Mesenchymal stem cell (in vitro differentiated cells and primary cell): Measurements from ENCODE around the gene ANKRD10. TPM values are rescaled to one million over a fixed set of nuclear protein-coding genes. Genes with fewer than 3 reads are reported as not detected.

ENCODE experiments used
- DNase-seq: peaks from one replicate; pipeline ENCODE4 v3.0.0-alpha.2; 2013
- H2AFZ ChIP-seq: one replicate; pipeline ENCODE4 v1.6.1; 2013; ENCODE audit warnings: low read depth, mild to moderate bottlenecking, control low read depth, inconsistent platforms, low read length, moderate library complexity
- H2AK5ac ChIP-seq: 2 replicates; pipeline ENCODE4 v1.6.1; 2013; ENCODE audit warnings: low read length, moderate library complexity, mild to moderate bottlenecking, inconsistent platforms; ENCODE audit not compliant: severe bottlenecking
- H2BK120ac ChIP-seq: one replicate; pipeline ENCODE4 v1.6.1; 2013; ENCODE audit warnings: low read depth, mild to moderate bottlenecking, inconsistent platforms, low read length, moderate library complexity
- H2BK12ac ChIP-seq, 2 experiments: one replicate each; pipeline ENCODE4 v1.6.1; 2013; ENCODE audit warnings: inconsistent platforms in 2 of 2, low read length in 2 of 2, mild to moderate bottlenecking in 2 of 2, moderate library complexity in 2 of 2, control low read depth in 1 of 2
- H2BK15ac ChIP-seq: one replicate; pipeline ENCODE4 v1.6.1; 2013; ENCODE audit warnings: mild to moderate bottlenecking, low read depth, inconsistent platforms; ENCODE audit not compliant: poor library complexity, severe bottlenecking
- H2BK5ac ChIP-seq: 2 replicates; pipeline ENCODE4 v1.6.1; 2013; ENCODE audit warnings: low read depth, mild to moderate bottlenecking, low read length, control low read depth, inconsistent platforms; ENCODE audit not compliant: poor library complexity, severe bottlenecking
- H3K14ac ChIP-seq, 2 experiments: one replicate each; pipeline ENCODE4 v1.6.1; 2013; ENCODE audit warnings: inconsistent platforms in 2 of 2, low read length in 2 of 2, control low read depth in 1 of 2, mild to moderate bottlenecking in 1 of 2, moderate library complexity in 1 of 2
- H3K18ac ChIP-seq, 2 experiments: one replicate each; pipeline ENCODE4 v1.6.1; 2013; ENCODE audit warnings: inconsistent platforms in 2 of 2, low read length in 2 of 2, control low read depth in 1 of 2, low read depth in 1 of 2, mild to moderate bottlenecking in 1 of 2
- H3K23ac ChIP-seq, 2 experiments: one replicate each; pipeline ENCODE4 v1.6.1; 2013; ENCODE audit warnings: inconsistent platforms in 2 of 2, low read length in 2 of 2, mild to moderate bottlenecking in 2 of 2, moderate library complexity in 2 of 2, control low read depth in 1 of 2
- H3K27ac ChIP-seq: 2 replicates; pipeline ENCODE4 v1.5.1; 2013; ENCODE audit warnings: mild to moderate bottlenecking, moderate library complexity, low read length, control low read depth, inconsistent platforms; ENCODE audit not compliant: poor library complexity, severe bottlenecking
- H3K27me3 ChIP-seq, 2 experiments: 2 replicates each; pipeline versions ENCODE4 v1.6.1 to v1.7.0; 2013; ENCODE audit warnings: low read length in 2 of 2, mild to moderate bottlenecking in 2 of 2, moderate library complexity in 2 of 2, control low read depth in 1 of 2, inconsistent platforms in 1 of 2; ENCODE audit not compliant: control insufficient read depth in 1 of 2, insufficient read depth in 1 of 2
- H3K36me3 ChIP-seq, 2 experiments: 2 replicates each; pipeline versions ENCODE4 v1.6.1 to v1.7.0; 2013; ENCODE audit warnings: low read length in 2 of 2, control low read depth in 1 of 2, inconsistent platforms in 1 of 2, low read depth in 1 of 2, mild to moderate bottlenecking in 1 of 2; ENCODE audit not compliant: insufficient read depth in 2 of 2, control insufficient read depth in 1 of 2
- H3K4ac ChIP-seq, 2 experiments: one replicate each; pipeline ENCODE4 v1.6.1; 2013; ENCODE audit warnings: inconsistent platforms in 2 of 2, low read length in 2 of 2, mild to moderate bottlenecking in 2 of 2, moderate library complexity in 2 of 2, control low read depth in 1 of 2, low read depth in 1 of 2
- H3K4me1 ChIP-seq: 2 replicates; pipeline ENCODE4 v1.6.1; 2013; ENCODE audit warnings: low read depth, low read length, control low read depth; ENCODE audit not compliant: control insufficient read depth, insufficient read depth
- H3K4me2 ChIP-seq: 2 replicates; pipeline ENCODE4 v1.6.1; 2013; ENCODE audit warnings: low read length, mild to moderate bottlenecking, inconsistent platforms; ENCODE audit not compliant: poor library complexity, severe bottlenecking
- H3K4me3 ChIP-seq, 2 experiments: 2 replicates each; pipeline versions ENCODE4 v1.5.1 to v1.7.0; 2013; ENCODE audit warnings: low read length in 2 of 2, mild to moderate bottlenecking in 2 of 2, control low read depth in 1 of 2, low read depth in 1 of 2; ENCODE audit not compliant: insufficient read depth in 1 of 2
- H3K79me1 ChIP-seq: replicated peaks from 2 replicates; pipeline ENCODE4 v1.6.1; 2013; ENCODE audit warnings: mild to moderate bottlenecking, control low read depth, low read length, inconsistent platforms; ENCODE audit not compliant: poor library complexity, severe bottlenecking
- H3K9ac ChIP-seq: 2 replicates; pipeline ENCODE4 v1.7.0; 2013; ENCODE audit warnings: mild to moderate bottlenecking, low read length, moderate library complexity
- H3K9me3 ChIP-seq: 2 replicates; pipeline ENCODE4 v1.7.0; 2013; ENCODE audit warnings: mild to moderate bottlenecking, low read length; ENCODE audit not compliant: control insufficient read depth
- H4K8ac ChIP-seq: one replicate; pipeline ENCODE4 v1.6.1; 2013; ENCODE audit warnings: inconsistent platforms, mild to moderate bottlenecking, low read length, moderate library complexity
- H4K91ac ChIP-seq: one replicate; pipeline ENCODE4 v1.6.1; 2013; ENCODE audit warnings: mild to moderate bottlenecking, low read length, inconsistent platforms
- WGBS: methylation state at CpG from one replicate; pipeline ENCODE4 v1.1.7; 2013; ENCODE audit warnings: mixed read lengths; 5-methylcytosine and 5-hydroxymethylcytosine counted together
- small RNA-seq: library from polyadenylated mRNA; stranded (forward); fragments of <200 nt; extraction: miRNeasy Mini kit (QIAGEN cat#:217004); gene quantifications from one replicate; pipeline ENCODE3, GENCODE V24; 2013; ENCODE audit warnings: low read depth

Gene ANKRD10

GRCh38 chr13:110830331-110830730 lies 84.5 kb downstream of the ANKRD10 start:
- WGBS, result 95% methylated on average over 16 of the region's 16 CpGs
- H3K9ac ChIP-seq, result no peak overlapping the region
- H4K8ac ChIP-seq, result no peak overlapping the region
- no peak overlapping the region for H3K4me2 ChIP-seq
- H3K9me3 ChIP-seq, result no peaks in the 10 kb centered on the region
- H2BK15ac ChIP-seq, result no peak overlapping the region
- H3K4me1 ChIP-seq, result no peaks in the 10 kb centered on the region
- no peaks in the 10 kb centered on the region for H3K79me1 ChIP-seq
- no peak overlapping the region for H3K18ac ChIP-seq
- no peak overlapping the region for H3K4ac ChIP-seq
- no peak overlapping the region for H3K27ac ChIP-seq
- no peak overlapping the region for H2BK12ac ChIP-seq
- no peak overlapping the region for H3K23ac ChIP-seq
- H3K4me3 ChIP-seq, result no peak overlapping the region
- H2AK5ac ChIP-seq, result no peak overlapping the region
- H3K36me3 ChIP-seq, result no peaks in the 10 kb centered on the region
- no peak overlapping the region for H2AFZ ChIP-seq
- no peak overlapping the region for H3K14ac ChIP-seq
- H3K27me3 ChIP-seq, result peaks cover 14 to 53% of the 10 kb centered on the region in 2 experiments
- DNase-seq, result no peak
- no peak overlapping the region for H2BK120ac ChIP-seq
- H2BK5ac ChIP-seq, result no peak overlapping the region
- H4K91ac ChIP-seq, result no peak overlapping the region

DNA sequence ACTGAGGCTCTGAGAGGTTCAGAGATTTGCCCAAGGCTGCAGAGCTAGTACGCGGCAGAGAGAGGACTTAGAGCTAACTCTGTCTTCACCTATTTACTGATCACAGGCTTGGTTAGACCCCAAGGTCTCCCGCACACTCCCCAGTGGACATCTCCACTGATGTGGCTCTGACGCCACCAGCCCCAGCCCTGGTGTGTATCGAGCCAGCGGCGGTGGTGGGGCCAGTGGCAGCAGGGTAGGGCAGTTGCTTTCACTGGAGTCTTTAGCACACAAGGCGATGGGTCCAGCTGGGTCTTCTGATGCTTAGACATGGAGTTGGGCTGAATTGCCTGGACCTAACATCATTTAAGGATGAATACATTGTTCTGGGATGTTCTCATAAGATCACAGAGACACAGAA lies 85.4 kb downstream of the ANKRD10 start:
- Histone ChIP-seq H2BK15ac (no peak overlapping the region), H4K8ac (no peak overlapping the region), H3K79me1 (no peaks in the 10 kb centered on the region), H3K14ac (no peak overlapping the region), H4K91ac (no peak overlapping the region), H3K9ac (no peak overlapping the region), H3K27ac (no peak overlapping the region), H2AFZ (no peak overlapping the region), H3K36me3 (no peaks in the 10 kb centered on the region), H3K23ac (no peak overlapping the region), H2BK5ac (no peak overlapping the region), H3K4me3 (no peak overlapping the region), H3K4me1 (no peaks in the 10 kb centered on the region), H3K4me2 (no peak overlapping the region), H2BK120ac (no peak overlapping the region), H2BK12ac (no peak overlapping the region), H3K27me3 (peaks cover 14 to 48% of the 10 kb centered on the region in 2 experiments), H2AK5ac (no peak overlapping the region), H3K4ac (no peak overlapping the region), H3K9me3 (no peaks in the 10 kb centered on the region), H3K18ac (no peak overlapping the region)
- 97% methylated on average over 8 of the region's 8 CpGs for WGBS
- DNase-seq, result no peak

- H2BK120ac ChIP-seq, result no peak overlapping the region
- WGBS, result 93% methylated on average over 9 of the region's 9 CpGs
- no peak overlapping the region for H2BK12ac ChIP-seq
- H3K18ac ChIP-seq, result no peak overlapping the region
- H3K4ac ChIP-seq, result no peak overlapping the region
- H2BK15ac ChIP-seq, result no peak overlapping the region
- H3K14ac ChIP-seq, result no peak overlapping the region
- no peaks in the 10 kb centered on the region for H3K79me1 ChIP-seq
- H3K27ac ChIP-seq, result no peak overlapping the region
- DNase-seq, result no peak
- no peaks in the 10 kb centered on the region for H3K9me3 ChIP-seq
- H2AFZ ChIP-seq, result no peak overlapping the region
- H3K36me3 ChIP-seq, result no peaks in the 10 kb centered on the region
- no peak overlapping the region for H3K23ac ChIP-seq
- no peak overlapping the region for H3K4me2 ChIP-seq
- H3K27me3 ChIP-seq, result peaks cover 14 to 42% of the 10 kb centered on the region in 2 experiments
- no peak overlapping the region for H3K9ac ChIP-seq
- H4K91ac ChIP-seq, result no peak overlapping the region
- H2AK5ac ChIP-seq, result no peak overlapping the region
- no peak overlapping the region for H4K8ac ChIP-seq
- H3K4me3 ChIP-seq, result no peak overlapping the region
- H3K4me1 ChIP-seq, result no peaks in the 10 kb centered on the region
- H2BK5ac ChIP-seq, result no peak overlapping the region
Measured at GRCh38 chr13:110828705-110829104, 86.2 kb downstream of the ANKRD10 start.

Small RNA genes within 50 kb of the gene (small RNA-seq; reads per million reads assigned to genes)
- gene AL442128.1, result not detected
